Endodermal cell (in vitro differentiated cells): ENCODE measurements around the gene APOM. TPM values are rescaled to one million over a fixed set of nuclear protein-coding genes. Genes with fewer than 3 reads are reported as not detected.

ENCODE experiments used
- DNase-seq: peaks from one replicate; pipeline ENCODE4 v3.0.0-alpha.2; 2017
- H3K27ac ChIP-seq: 2 replicates; pipeline ENCODE4 v1.5.1; 2013; ENCODE audit warnings: mild to moderate bottlenecking, low read depth, low read length, moderate library complexity
- H3K27me3 ChIP-seq: 2 replicates; pipeline ENCODE4 v1.6.1; 2013; ENCODE audit warnings: mild to moderate bottlenecking, low read length, moderate library complexity; ENCODE audit not compliant: insufficient read depth, control insufficient read depth, poor library complexity, severe bottlenecking
- H3K36me3 ChIP-seq: 2 replicates; pipeline ENCODE4 v1.7.0; 2013; ENCODE audit warnings: mild to moderate bottlenecking, low read length, moderate library complexity; ENCODE audit not compliant: control insufficient read depth, insufficient read depth
- H3K4me1 ChIP-seq: one replicate; pipeline ENCODE4 v1.7.0; 2013; ENCODE audit warnings: low read length; ENCODE audit not compliant: control insufficient read depth, insufficient read depth
- H3K4me3 ChIP-seq: 2 replicates; pipeline ENCODE4 v1.5.1; 2013; ENCODE audit warnings: mild to moderate bottlenecking, low read length, moderate library complexity
- H3K9ac ChIP-seq: 2 replicates; pipeline ENCODE4 v1.6.1; 2013; ENCODE audit warnings: mild to moderate bottlenecking, low read length, moderate library complexity; ENCODE audit not compliant: poor library complexity, severe bottlenecking; ENCODE audit errors: extremely low read depth
- H3K9me3 ChIP-seq: 2 replicates; pipeline ENCODE4 v1.6.1; 2013; ENCODE audit warnings: mild to moderate bottlenecking, low read length, moderate library complexity; ENCODE audit not compliant: control insufficient read depth
- H3K27ac Mint-ChIP-seq: 2 replicates; pipeline ENCODE4 v1.8.0; 2020; ENCODE audit warnings: mixed read lengths
- H3K27me3 Mint-ChIP-seq: 2 replicates; pipeline ENCODE4 v1.8.0; 2021; ENCODE audit warnings: mild to moderate bottlenecking, mixed read lengths; ENCODE audit not compliant: insufficient read depth
- H3K36me3 Mint-ChIP-seq: 2 replicates; pipeline ENCODE4 v1.8.0; 2020; ENCODE audit warnings: low read depth, mixed read lengths
- H3K4me1 Mint-ChIP-seq: 2 replicates; pipeline ENCODE4 v1.8.0; 2020; ENCODE audit warnings: mixed read lengths
- H3K4me3 Mint-ChIP-seq: 2 replicates; pipeline ENCODE4 v1.8.0; 2020; ENCODE audit warnings: mild to moderate bottlenecking, moderate library complexity, mixed read lengths
- H3K9me3 Mint-ChIP-seq: 2 replicates; pipeline ENCODE4 v1.8.0; 2020; ENCODE audit warnings: mild to moderate bottlenecking, mixed read lengths
- CTCF ChIP-seq: fragments of 200-600 bp; sonication (generic); conservative IDR thresholded peaks from 2 replicates; pipeline ENCODE4 v1.5.0; 2021; ENCODE audit warnings: antibody characterized with exemption, mild to moderate bottlenecking
- WGBS, 2 experiments: methylation state at CpG; one replicate each; pipeline versions ENCODE4 v1.1.5 to v1.1.7; 2013; ENCODE audit warnings: missing lambda C conversion rate in 2 of 2, mixed read lengths in 1 of 2; ENCODE audit not compliant: insufficient coverage in 1 of 2, insufficient read length in 1 of 2; 5-methylcytosine and 5-hydroxymethylcytosine counted together
- total RNA-seq, 2 donors: library from RNA; stranded (reverse); fragmentation: NEBNext Ultra II Directional in 1 of 2; extraction: Animal tissue kit (Norgen Biotek cat#: 25700) in 1 of 2; gene quantifications; 2 replicates in 1 of 2; 3 replicates in 1 of 2; pipeline ENCODE4 v1.2.1, GENCODE V29; 2021

The APOM gene
- total RNA-seq, 2 donors from 2014 or later = 1.6 to 3.2 TPM

DNA sequence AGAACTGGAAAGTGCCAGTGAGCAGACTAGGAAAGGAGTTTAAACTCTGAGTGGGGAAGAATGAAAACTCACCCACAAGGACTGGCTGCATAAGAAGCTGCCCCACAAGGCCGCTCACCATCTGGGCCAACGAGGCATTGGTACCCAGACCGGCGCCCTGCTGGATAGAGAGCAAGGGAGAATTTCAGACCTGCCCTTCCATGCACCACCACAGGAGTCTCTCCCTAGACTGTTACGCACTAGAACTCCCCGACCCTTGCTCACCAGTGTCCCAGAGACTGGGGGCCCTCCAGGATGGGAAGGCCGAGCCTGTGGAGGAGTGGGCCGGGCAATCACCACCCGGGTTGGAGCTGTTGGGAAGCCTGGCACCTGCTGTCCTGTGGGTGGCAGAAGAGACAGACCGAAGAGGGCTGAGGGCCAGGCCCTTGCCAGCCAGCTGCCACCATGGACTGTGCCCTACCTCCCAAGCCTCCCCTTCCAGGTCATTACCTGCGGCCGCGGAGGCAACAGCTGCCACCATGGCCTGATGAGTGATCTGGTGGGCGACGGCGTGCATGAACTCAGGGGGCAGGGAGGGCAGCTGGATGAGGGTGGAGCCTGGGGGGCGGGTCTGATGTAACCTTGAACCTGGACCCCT lies 11.8 kb upstream of the APOM start:
- no peaks in the 10 kb centered on the region for H3K27me3 Mint-ChIP-seq
- 95 to 100% methylated on average over 5 to 17 of the region's 17 CpGs for WGBS, 2 experiments
- Histone ChIP-seq H3K36me3 (peaks cover 93% of the 10 kb centered on the region), H3K27ac (no peak overlapping the region), H3K27me3 (no peaks in the 10 kb centered on the region), H3K4me1 (no peaks in the 10 kb centered on the region), H3K4me3 (no peak overlapping the region), H3K9me3 (no peaks in the 10 kb centered on the region), H3K9ac (no peak overlapping the region)
- no peaks in the 10 kb centered on the region for H3K9me3 Mint-ChIP-seq
- DNase-seq = no peak
- no peak for TF ChIP-seq CTCF
- H3K27ac Mint-ChIP-seq = no peak overlapping the region
- peaks cover 83% of the 10 kb centered on the region for H3K36me3 Mint-ChIP-seq
- no peak overlapping the region for H3K4me3 Mint-ChIP-seq
- H3K4me1 Mint-ChIP-seq = no peaks in the 10 kb centered on the region

DNA sequence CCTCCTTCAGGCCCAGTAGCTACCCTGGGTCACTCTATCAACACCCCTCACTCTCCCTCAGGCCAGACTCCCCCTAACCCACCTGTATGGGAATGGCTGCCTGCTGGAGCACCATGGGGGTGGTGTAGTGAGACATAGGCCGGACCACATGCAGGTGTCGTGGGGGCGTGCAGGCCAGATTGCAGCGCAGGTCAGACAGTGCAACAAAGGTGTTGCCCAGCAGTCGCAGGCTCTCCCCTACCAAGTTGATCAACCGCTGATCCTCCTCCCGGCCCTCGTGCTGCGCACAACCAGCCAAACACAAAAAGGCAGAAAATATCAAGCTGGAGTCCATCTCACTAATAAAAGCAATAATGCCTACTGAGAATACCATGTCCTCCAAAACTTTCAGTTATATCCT lies 10.4 kb upstream of the APOM start:
- Mint-ChIP-seq H3K9me3 (no peaks in the 10 kb centered on the region), H3K27ac (no peak overlapping the region), H3K4me1 (no peaks in the 10 kb centered on the region), H3K36me3 (peaks cover 85% of the 10 kb centered on the region), H3K4me3 (no peak overlapping the region), H3K27me3 (no peaks in the 10 kb centered on the region)
- no peaks in the 10 kb centered on the region for H3K4me1 ChIP-seq
- H3K9ac ChIP-seq = no peak overlapping the region
- peaks cover 93% of the 10 kb centered on the region for H3K36me3 ChIP-seq
- 90 to 97% methylated on average over 4 to 9 of the region's 9 CpGs for WGBS, 2 experiments
- H3K4me3 ChIP-seq = no peak overlapping the region
- TF ChIP-seq CTCF = no peak
- H3K27me3 ChIP-seq = no peaks in the 10 kb centered on the region
- H3K9me3 ChIP-seq = no peaks in the 10 kb centered on the region
- no peak overlapping the region for H3K27ac ChIP-seq
- DNase-seq = no peak

DNA sequence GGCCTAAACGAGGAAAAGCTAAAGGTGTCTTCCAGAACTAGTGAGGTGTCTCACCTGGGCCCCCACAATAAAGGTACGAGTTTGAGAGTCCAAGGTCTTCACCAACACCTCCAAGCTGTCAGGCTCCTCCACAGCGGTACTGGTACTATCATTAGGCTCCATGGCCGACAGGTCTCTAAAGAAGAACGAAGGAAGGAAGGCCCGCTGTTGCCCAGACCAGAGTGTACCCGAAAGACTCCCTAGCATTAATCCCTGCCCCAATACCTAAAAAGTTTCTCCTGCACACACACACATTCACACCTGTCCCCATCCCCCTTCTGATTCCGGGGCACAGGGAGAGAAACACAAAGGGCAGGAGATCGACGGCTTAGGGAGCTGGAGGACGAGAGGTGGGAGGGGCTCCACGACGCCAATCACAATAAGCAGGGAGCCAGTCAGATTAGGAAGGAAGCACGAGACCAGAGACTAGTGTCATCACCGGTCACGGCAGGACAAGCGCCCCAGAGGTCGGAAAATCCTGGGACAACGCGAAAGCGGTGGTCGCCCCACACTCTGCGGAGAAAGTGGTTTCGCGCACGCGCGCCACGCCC lies 4.0 kb upstream of the APOM start:
- Mint-ChIP-seq H3K4me3 (peak overlapping the region; percentile 98), H3K36me3 (peaks cover 49% of the 10 kb centered on the region), H3K27ac (peak overlapping the region; percentile 100), H3K4me1 (peaks cover 10% of the 10 kb centered on the region), H3K27me3 (no peaks in the 10 kb centered on the region), H3K9me3 (no peaks in the 10 kb centered on the region)
- Histone ChIP-seq H3K27ac (peak overlapping the region; percentile 99), H3K9me3 (no peaks in the 10 kb centered on the region), H3K4me3 (peak overlapping the region; percentile 92), H3K27me3 (no peaks in the 10 kb centered on the region), H3K4me1 (peaks cover 5% of the 10 kb centered on the region), H3K9ac (peak overlapping the region; percentile 84), H3K36me3 (peaks cover 42% of the 10 kb centered on the region)
- TF ChIP-seq CTCF = no peak
- DNase-seq = no peak
- WGBS, 2 experiments = 4% methylated on average over 22 to 29 of the region's 29 CpGs
